Measurements from ENCODE around the gene PBX3.

Gene PBX3

GRCh38 chr9:125747053-125747764, at the start of gene PBX3:
TSS of gene PBX3 (plus strand) at chr9:125747373.
- peak; percentile 36 for DNase-seq

GRCh38 chr9:125699870-125700269, 47.3 kb upstream of the PBX3 start:
- DNase-seq = no peak

- no peak for DNase-seq
Observed at GRCh38 chr9:125700791-125701190, 46.4 kb upstream of the PBX3 start.

GRCh38 chr9:125701351-125701750, 45.8 kb upstream of the PBX3 start:
- no peak for DNase-seq

GRCh38 chr9:125703662-125704061, 43.5 kb upstream of the PBX3 start:
- DNase-seq = no peak

- no peak for DNase-seq
Observed at GRCh38 chr9:125705893-125706292, 41.3 kb upstream of the PBX3 start.

GRCh38 chr9:125706651-125707471, 40.3 kb upstream of the PBX3 start, which contains the start of gene MAPKAP1:
TSS of gene MAPKAP1 (minus strand) at chr9:125707208. CDS start at chr9:125672574, 34,634 bp downstream.
- DNase-seq = peak; percentile 90

GRCh38 chr9:125707472-125707804, 39.7 kb upstream of the PBX3 start:
- DNase-seq = no peak

- no peak for DNase-seq
Observed at GRCh38 chr9:125726456-125727132, 20.6 kb upstream of the PBX3 start.

GRCh38 chr9:125730168-125730567, 17.0 kb upstream of the PBX3 start:
- no peak for DNase-seq

GRCh38 chr9:125732562-125732961, 14.6 kb upstream of the PBX3 start:
- DNase-seq = no peak

- no peak for DNase-seq
Observed at GRCh38 chr9:125739436-125739835, 7.7 kb upstream of the PBX3 start.

GRCh38 chr9:125742657-125743056, 4.5 kb upstream of the PBX3 start:
- no peak for DNase-seq

- DNase-seq = no peak
Observed at GRCh38 chr9:125743682-125744428, 3.3 kb upstream of the PBX3 start.

- DNase-seq = no peak
Observed at GRCh38 chr9:125744616-125745015, 2.6 kb upstream of the PBX3 start.

GRCh38 chr9:125745018-125745417, 2.2 kb upstream of the PBX3 start:
- DNase-seq = no peak

GRCh38 chr9:125745682-125746016, 1.5 kb upstream of the PBX3 start:
- no peak for DNase-seq

- peak; percentile 89 for DNase-seq
Observed at GRCh38 chr9:125746017-125746773, 978 bp upstream of the PBX3 start.

- no peak for DNase-seq
Observed at GRCh38 chr9:125746774-125747052, 460 bp upstream of the PBX3 start.

- DNase-seq = peak; percentile 13
Observed at GRCh38 chr9:125747765-125748445, 732 bp downstream of the PBX3 start.

GRCh38 chr9:125748446-125749099, 1.4 kb downstream of the PBX3 start:
- DNase-seq = no peak
